Gastrocnemius medialis (tissue), 4 donors: Measurements from ENCODE around the gene SV2B. TPM values are rescaled to one million over a fixed set of nuclear protein-coding genes. Genes with fewer than 3 reads are reported as not detected.

Source experiments
- ATAC-seq, 2 donors: fragments of 150-250 bp; one replicate each; pipeline ENCODE4 v1.9.1; 2016
- DNase-seq, 2 donors: peaks; one replicate each; pipeline ENCODE4 v3.0.0-alpha.2; 2019
- H3K27ac ChIP-seq, 4 donors: fragments of 200-600 bp; sonication (generic); 1 replicate in 1 of 4; 2 replicates in 3 of 4; pipeline ENCODE4 v1.5.1; 2016 to 2018; ENCODE audit warnings: mild to moderate bottlenecking in 2 of 4, moderate library complexity in 1 of 4
- H3K27me3 ChIP-seq, 3 donors: fragments of 200-600 bp; sonication (generic) in 2 of 3; 1 replicate in 1 of 3; 2 replicates in 2 of 3; pipeline versions ENCODE4 v1.5.1 to v1.6.0; 2016 to 2019; ENCODE audit warnings: mild to moderate bottlenecking in 1 of 3, moderate library complexity in 1 of 3
- H3K36me3 ChIP-seq, 2 donors: fragments of 200-600 bp; sonication (generic) in 1 of 2; one replicate each; pipeline ENCODE4 v1.5.1; 2017 to 2018
- H3K4me1 ChIP-seq, 2 donors: fragments of 200-600 bp; sonication (generic) in 1 of 2; one replicate each; pipeline ENCODE4 v1.5.1; 2016 to 2017; ENCODE audit warnings: mild to moderate bottlenecking in 2 of 2
- H3K4me3 ChIP-seq, 4 donors: fragments of 200-600 bp; sonication (generic) in 3 of 4; 1 replicate in 1 of 4; 2 replicates in 3 of 4; pipeline ENCODE4 v1.5.1; 2016 to 2019; ENCODE audit warnings: mild to moderate bottlenecking in 2 of 4
- H3K9me3 ChIP-seq, 3 donors: fragments of 200-600 bp; sonication (generic) in 2 of 3; 1 replicate in 1 of 3; 2 replicates in 2 of 3; pipeline ENCODE4 v1.5.1; 2016 to 2019
- POLR2A ChIP-seq, 2 donors: fragments of 450-650 bp; IDR thresholded peaks; one replicate each; pipeline ENCODE4 v1.6.1; 2017; ENCODE audit warnings: antibody characterized with exemption in 2 of 2, mild to moderate bottlenecking in 2 of 2, moderate library complexity in 2 of 2
- in situ Hi-C, 4 donors: fragments of 200-750 bp; cut with MboI; loops; one replicate each; pipeline versions ENCODE4 v1.15.0 to v1.8.0; 2017; ENCODE audit warnings: low sequenced_read_pairs in 4 of 4
- intact Hi-C: fragments of 100-400 bp; cut with DNase I; formaldehyde crosslinking; loops from one replicate; pipeline ENCODE4 v1.15.1; 2023; ENCODE audit warnings: low total_unique reads
- total RNA-seq, 4 donors: library from RNA; depleted of rRNA; stranded (reverse); fragments of >200 nt; gene quantifications; one replicate each; pipeline versions ENCODE4 v1.1.0 to v1.2.3, GENCODE V29; 2016
- TF ChIP-seq, protein P1 (sequence below), 5 experiments: fragments of 450-650 bp in 3 of 5; fragments of 200-600 bp in 2 of 5; sonication (generic) in 2 of 5; IDR thresholded peaks in 4 of 5; conservative IDR thresholded peaks in 1 of 5; 1 replicate in 4 of 5; 2 replicates in 1 of 5; pipeline ENCODE4 v1.5.1; 2016 to 2019; ENCODE audit warnings: antibody characterized with exemption in 5 of 5, mild to moderate bottlenecking in 3 of 5, moderate library complexity in 3 of 5

SV2B gene
- total RNA-seq, 4 donors from 2014 or later, result 0.36 to 0.89 (median 0.67) TPM

GRCh38 chr15:91234759-91235158 lies 134.7 kb downstream of the SV2B start:
- ATAC-seq (no peak), DNase-seq (no peak)
- TF ChIP-seq POLR2A (IDR thresholded peaks at IDR 0.05), result no peak
- TF ChIP-seq, protein P1, sequence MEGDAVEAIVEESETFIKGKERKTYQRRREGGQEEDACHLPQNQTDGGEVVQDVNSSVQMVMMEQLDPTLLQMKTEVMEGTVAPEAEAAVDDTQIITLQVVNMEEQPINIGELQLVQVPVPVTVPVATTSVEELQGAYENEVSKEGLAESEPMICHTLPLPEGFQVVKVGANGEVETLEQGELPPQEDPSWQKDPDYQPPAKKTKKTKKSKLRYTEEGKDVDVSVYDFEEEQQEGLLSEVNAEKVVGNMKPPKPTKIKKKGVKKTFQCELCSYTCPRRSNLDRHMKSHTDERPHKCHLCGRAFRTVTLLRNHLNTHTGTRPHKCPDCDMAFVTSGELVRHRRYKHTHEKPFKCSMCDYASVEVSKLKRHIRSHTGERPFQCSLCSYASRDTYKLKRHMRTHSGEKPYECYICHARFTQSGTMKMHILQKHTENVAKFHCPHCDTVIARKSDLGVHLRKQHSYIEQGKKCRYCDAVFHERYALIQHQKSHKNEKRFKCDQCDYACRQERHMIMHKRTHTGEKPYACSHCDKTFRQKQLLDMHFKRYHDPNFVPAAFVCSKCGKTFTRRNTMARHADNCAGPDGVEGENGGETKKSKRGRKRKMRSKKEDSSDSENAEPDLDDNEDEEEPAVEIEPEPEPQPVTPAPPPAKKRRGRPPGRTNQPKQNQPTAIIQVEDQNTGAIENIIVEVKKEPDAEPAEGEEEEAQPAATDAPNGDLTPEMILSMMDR (IDR thresholded peaks at IDR 0.05 in 4 of 5, conservative IDR thresholded peaks at IDR 0.05 in 1 of 5), result no peak
- Histone ChIP-seq H3K9me3 (no peaks in the 10 kb centered on the region), H3K4me3 (no peak overlapping the region), H3K4me1 (no peaks in the 10 kb centered on the region), H3K27ac (no peak overlapping the region), H3K27me3 (peaks cover 0 to 6% (median 3%) of the 10 kb centered on the region in 3 donors), H3K36me3 (no peaks in the 10 kb centered on the region)
- in situ Hi-C loops, result no loop called here
- intact Hi-C loops, result no loop called here

- ATAC-seq (no peak), DNase-seq (no peak)
- H3K4me3 ChIP-seq, result no peak overlapping the region
- TF ChIP-seq POLR2A (IDR thresholded peaks at IDR 0.05), result no peak
- TF ChIP-seq, protein P1 (IDR thresholded peaks at IDR 0.05 in 4 of 5, conservative IDR thresholded peaks at IDR 0.05 in 1 of 5), result no peak
- no peaks in the 10 kb centered on the region for H3K9me3 ChIP-seq
- H3K27me3 ChIP-seq, result peaks cover 0 to 6% (median 3%) of the 10 kb centered on the region in 3 donors
- no peaks in the 10 kb centered on the region for H3K4me1 ChIP-seq
- H3K27ac ChIP-seq, result no peak overlapping the region
- intact Hi-C loops, result no loop called here
- in situ Hi-C loops, result no loop called here
- H3K36me3 ChIP-seq, result no peaks in the 10 kb centered on the region
These were observed 135.3 kb downstream of the SV2B start for GRCh38 chr15:91235376-91235775.

DNA sequence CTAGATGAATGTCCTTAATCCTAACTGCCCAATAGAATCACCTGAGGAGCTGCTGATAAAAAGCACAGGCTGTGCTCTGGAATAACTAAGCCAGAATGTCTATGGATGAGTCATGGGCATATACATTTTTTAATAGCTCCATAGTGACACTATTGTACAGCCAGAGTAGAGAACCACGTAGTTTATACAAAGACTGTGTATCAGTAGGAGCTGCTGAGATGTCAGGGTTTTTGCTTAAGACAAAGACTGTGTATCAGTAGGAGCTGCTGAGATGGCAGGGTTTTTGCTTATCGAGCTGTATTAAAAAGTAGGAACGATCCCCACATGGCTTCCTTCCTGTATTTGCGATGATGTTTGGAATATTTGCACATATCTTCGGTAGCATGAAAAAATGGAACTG lies 137.4 kb downstream of the SV2B start:
- DNase-seq (no peak), ATAC-seq (no peak)
- peaks cover 0 to 6% (median 3%) of the 10 kb centered on the region in 3 donors for H3K27me3 ChIP-seq
- no peaks in the 10 kb centered on the region for H3K9me3 ChIP-seq
- intact Hi-C loops (no loop called here), in situ Hi-C loops (no loop called here)
- no peak overlapping the region for H3K27ac ChIP-seq
- no peaks in the 10 kb centered on the region for H3K4me1 ChIP-seq
- no peak overlapping the region for H3K4me3 ChIP-seq
- H3K36me3 ChIP-seq, result no peaks in the 10 kb centered on the region
- no peak for TF ChIP-seq POLR2A (IDR thresholded peaks at IDR 0.05)
- TF ChIP-seq, protein P1 (IDR thresholded peaks at IDR 0.05 in 4 of 5, conservative IDR thresholded peaks at IDR 0.05 in 1 of 5), result no peak

GRCh38 chr15:91238644-91239425 lies 138.8 kb downstream of the SV2B start:
- H3K36me3 ChIP-seq, result no peaks in the 10 kb centered on the region
- peaks cover 0 to 6% (median 3%) of the 10 kb centered on the region in 3 donors for H3K27me3 ChIP-seq
- intact Hi-C loops, result no loop called here
- H3K9me3 ChIP-seq, result no peaks in the 10 kb centered on the region
- in situ Hi-C loops, result no loop called here
- DNase-seq (no peak), ATAC-seq (no peak)
- TF ChIP-seq, protein P1 (IDR thresholded peaks at IDR 0.05 in 4 of 5, conservative IDR thresholded peaks at IDR 0.05 in 1 of 5), result no peak
- TF ChIP-seq POLR2A (IDR thresholded peaks at IDR 0.05), result no peak
- H3K27ac ChIP-seq, result no peak overlapping the region
- no peak overlapping the region for H3K4me3 ChIP-seq
- H3K4me1 ChIP-seq, result no peaks in the 10 kb centered on the region
